GM21390 (cell line): ENCODE data around the gene PPP1R13L.

Source experiments
- ATAC-seq: cut with Tn5 transposase; IDR thresholded peaks from one replicate; pipeline ENCODE4 v1.9.1; 2021; ENCODE audit not compliant: unreplicated experiment

Gene PPP1R13L, protein sequence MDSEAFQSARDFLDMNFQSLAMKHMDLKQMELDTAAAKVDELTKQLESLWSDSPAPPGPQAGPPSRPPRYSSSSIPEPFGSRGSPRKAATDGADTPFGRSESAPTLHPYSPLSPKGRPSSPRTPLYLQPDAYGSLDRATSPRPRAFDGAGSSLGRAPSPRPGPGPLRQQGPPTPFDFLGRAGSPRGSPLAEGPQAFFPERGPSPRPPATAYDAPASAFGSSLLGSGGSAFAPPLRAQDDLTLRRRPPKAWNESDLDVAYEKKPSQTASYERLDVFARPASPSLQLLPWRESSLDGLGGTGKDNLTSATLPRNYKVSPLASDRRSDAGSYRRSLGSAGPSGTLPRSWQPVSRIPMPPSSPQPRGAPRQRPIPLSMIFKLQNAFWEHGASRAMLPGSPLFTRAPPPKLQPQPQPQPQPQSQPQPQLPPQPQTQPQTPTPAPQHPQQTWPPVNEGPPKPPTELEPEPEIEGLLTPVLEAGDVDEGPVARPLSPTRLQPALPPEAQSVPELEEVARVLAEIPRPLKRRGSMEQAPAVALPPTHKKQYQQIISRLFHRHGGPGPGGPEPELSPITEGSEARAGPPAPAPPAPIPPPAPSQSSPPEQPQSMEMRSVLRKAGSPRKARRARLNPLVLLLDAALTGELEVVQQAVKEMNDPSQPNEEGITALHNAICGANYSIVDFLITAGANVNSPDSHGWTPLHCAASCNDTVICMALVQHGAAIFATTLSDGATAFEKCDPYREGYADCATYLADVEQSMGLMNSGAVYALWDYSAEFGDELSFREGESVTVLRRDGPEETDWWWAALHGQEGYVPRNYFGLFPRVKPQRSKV

DNA sequence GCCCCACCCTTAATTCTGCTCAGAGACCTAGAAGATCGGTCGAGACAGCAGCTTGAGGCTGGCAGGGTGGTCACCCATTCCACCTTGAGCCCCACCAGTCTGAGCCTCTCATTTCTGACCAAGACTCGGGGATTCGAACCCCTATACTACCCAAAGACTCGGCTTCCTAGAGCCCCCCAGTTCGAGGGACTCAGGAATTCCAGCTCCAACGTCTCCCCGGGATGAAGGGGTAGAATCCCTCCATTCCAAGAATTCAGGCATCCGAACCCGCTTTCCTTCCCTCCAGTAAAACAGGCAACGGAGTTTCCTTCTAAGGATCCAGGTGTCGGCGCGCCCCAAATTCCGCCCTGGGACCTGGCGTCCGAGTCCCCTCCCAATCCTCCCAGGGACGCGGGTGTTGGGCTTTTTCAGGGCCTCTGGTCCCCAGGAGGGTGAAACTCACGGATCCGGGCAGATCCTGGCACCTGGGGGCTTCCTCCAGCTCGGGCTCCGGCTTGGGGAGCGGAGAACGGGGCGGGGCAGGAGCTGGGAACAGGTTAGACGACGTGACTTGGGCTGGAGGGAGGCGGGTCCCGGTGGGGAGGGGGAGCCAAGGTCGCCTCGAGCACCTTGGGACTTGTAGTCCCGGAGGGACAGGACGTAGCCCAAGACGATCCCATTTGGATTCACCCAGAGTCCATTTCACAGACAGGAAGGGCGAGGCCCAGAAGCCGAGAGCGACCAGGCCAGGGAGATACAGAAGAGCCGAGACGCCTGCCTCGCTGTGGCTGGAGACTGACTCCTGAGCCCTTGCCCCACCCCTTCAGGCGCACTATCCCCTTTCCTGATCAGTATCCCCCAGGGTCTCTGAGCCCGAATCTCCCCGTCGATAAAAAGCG, at the start of gene PPP1R13L:
Gene PPP1R13L (minus strand): TSS at position 513 of the 878 bp plus-strand sequence. CDS start 6,751 bp downstream, outside the sequence.
- no peak for ATAC-seq

DNA sequence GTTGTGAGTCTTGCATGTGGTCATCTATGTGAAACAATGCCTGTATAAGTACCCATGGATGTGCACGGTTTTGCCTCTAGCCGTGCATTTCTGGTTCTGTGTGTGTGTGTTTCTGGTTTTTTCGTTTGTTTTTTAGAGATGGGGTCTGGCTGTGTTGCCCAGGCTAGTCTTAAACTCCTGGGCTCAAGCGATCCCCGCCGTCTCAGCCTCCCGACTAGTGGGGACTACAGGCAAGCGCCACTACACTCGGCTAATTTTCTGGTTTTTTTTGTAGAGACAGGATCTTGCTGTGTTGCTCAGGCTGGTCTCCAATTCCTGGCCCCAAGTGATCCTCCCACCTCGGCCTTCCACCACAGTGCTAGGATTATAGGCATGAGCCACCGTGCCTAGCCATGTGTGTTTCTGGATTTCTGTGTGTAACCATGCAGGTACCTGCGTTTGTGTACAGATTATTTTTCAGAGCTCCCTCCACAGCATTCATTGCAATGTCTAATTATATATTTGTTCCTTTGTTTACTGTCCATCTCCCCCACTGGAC, 47.0 kb upstream of the PPP1R13L start:
- no peak for ATAC-seq

DNA sequence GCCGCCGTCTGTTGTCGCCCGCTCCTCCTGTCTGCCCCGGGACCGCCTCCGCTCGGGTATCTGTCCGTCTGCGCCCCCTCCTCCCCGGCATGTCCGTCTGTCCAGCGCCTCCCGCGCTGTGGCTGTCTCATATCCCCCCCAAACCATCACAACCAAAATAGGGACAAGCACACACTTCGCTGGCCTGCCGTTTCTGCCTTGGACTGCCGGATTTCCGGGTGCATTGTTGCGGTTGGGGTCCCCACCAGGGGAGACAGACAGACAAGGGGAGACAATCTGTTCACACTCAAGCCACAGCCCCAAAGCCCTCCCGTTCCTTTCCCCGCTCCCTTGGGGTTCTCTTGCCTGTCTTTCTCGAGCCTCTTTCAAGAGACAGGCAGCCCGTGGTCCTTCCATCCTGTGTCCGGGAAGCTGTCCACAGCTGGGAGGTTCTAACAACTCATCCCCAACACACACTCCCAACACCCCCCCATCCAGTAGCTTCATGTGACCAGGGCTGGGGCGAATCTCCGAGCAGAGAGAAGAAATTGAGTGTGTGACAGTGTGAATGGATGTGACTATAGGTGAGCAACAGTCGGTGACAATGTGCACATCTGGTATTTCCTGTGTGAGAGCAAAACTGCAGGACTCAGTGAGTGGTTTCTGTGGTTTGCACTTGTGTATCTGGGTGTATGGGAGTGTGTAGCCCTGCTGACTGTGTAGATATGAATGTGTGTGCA, 46.4 kb upstream of the PPP1R13L start:
- peak; percentile 11 for ATAC-seq

DNA sequence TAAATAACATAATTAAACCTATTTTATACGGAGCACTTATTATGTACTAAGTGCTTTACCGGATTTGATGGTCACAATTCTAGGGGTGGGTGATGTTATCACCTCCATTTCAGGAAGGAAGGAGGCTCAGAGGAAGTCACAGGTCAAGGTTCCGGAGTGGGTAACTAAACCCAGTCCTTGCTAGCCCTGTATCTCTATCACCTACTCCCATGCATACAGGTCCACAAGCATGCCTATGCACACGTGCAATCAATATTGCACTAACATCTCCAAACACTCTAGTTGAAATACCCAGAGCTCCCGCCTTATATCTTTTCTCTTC, 45.1 kb upstream of the PPP1R13L start:
- no peak for ATAC-seq

DNA sequence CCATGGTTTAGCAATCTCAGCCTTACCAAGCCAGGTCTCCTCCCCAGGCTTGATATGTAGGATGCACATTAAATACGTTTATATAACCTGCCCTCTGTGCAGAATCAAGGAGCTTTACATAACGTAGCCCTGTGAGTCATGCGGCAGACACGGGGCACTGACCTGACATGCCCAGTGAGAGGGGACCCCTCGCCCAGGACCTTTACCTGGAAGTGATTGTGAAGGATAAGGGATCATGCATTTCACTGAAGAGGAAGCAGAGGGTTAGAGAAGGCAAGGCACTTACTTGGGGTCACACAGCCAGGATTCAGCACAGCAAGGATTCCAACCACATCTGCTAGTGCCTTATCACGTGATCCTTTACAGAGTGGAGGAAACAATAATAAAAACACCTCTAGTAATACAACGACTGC, 44.0 kb upstream of the PPP1R13L start:
- no peak for ATAC-seq

DNA sequence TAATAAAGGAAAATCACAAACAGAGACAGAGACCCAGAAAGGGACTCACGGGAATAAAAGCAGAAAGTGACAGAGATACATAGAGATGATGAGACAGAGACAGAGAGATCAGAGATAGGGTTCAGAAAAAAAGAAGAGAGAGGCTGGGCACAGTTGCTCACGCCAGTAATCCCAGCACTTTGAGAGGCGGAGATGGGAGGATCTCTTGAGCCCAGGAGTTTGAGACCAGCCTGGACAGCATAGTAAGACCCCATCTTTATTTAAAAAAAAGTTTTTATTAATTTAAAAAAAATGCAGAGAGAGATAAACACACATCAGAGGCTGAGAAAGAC, 43.5 kb upstream of the PPP1R13L start:
- ATAC-seq, result no peak

DNA sequence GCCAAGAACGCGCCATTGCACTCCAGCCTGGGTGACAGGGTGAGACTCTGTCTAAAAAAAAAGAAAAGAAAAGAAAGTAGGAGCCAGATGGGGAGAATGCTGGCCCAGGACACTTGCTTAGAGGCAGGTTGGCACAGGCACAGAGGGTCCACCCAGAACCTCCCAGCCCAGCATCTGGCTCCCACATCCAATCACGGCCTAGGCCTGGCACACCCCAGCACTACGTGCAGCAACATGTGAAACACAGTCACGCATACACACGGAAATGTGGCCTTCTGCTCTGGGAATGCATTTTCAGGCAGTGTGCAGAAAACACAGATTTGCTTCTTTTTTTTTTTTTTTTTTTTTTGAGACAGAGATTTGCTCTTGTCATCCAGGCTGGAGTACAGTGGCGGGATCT, 42.1 kb upstream of the PPP1R13L start:
- no peak for ATAC-seq

DNA sequence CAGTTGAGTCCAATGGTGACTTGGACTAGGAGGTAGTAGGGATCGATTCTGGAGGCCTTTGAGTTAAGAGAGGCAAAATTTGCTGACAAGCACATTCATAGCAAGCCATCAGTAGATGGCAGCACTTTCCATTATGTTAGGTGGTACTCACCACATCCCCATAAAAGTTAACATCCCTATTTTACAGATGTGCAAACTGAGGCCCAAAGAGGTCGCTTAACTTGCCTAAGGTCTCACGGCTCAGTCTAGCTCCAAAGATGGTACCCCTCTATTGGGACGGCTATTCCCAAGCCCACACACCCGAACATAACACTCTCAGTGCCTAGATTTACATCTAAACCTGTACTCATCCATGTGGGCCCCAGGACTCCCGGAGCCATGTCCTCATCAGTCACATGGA, 41.4 kb upstream of the PPP1R13L start:
- no peak for ATAC-seq

DNA sequence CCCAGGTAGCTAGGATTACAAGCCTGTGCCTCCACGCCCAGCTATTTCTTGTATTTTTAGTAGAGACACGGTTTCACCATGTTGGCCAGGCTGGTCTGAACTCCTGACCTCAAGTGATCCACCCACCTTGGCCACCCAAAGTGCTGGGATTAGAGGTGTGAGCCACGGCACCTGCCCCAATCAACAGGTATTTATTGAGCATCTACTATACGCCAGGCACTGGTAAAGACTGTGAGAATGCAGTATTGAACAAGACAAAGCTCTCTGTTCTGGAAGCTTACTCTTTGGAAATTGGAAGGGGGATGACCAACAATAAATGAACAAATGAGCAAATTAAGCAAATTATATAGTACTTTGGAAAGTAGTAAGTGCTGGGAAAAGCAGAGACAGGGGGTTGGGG, 40.3 kb upstream of the PPP1R13L start:
- ATAC-seq, result no peak

DNA sequence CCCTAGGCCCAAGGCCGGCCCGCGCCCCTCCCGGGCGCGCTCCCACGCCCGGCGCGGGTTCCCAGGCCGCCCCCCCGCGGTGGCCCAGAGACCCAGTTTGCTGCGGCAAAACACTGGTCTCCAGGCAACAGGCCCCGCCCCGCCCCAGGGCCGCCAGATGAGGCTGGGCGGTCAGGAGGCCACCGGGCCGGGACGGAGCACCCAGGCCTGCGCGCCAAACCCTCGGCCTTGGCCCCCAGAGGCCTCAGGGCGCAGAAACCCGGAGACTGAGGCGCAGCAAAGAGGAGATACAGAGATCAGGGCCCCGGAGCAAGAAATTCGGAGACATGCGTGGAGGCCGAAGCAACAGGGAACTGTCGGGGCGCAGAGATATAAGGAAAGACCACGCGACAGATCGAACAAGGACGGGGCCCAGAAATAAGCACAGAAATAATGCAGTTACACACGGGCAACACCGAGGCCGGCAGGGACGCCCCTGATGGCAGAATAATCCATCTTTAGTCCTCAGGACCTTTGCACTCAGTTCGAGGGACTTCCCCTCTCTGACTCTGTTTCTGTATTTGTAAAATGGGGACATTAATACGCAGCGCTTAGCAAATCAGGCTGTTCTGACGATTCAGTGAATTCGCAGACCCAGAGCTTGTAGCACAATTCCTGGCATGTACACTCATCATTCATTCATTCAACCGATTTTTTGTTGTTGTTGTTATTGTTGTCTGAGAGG, 39.6 kb upstream of the PPP1R13L start:
- ATAC-seq, result peak; percentile 43

DNA sequence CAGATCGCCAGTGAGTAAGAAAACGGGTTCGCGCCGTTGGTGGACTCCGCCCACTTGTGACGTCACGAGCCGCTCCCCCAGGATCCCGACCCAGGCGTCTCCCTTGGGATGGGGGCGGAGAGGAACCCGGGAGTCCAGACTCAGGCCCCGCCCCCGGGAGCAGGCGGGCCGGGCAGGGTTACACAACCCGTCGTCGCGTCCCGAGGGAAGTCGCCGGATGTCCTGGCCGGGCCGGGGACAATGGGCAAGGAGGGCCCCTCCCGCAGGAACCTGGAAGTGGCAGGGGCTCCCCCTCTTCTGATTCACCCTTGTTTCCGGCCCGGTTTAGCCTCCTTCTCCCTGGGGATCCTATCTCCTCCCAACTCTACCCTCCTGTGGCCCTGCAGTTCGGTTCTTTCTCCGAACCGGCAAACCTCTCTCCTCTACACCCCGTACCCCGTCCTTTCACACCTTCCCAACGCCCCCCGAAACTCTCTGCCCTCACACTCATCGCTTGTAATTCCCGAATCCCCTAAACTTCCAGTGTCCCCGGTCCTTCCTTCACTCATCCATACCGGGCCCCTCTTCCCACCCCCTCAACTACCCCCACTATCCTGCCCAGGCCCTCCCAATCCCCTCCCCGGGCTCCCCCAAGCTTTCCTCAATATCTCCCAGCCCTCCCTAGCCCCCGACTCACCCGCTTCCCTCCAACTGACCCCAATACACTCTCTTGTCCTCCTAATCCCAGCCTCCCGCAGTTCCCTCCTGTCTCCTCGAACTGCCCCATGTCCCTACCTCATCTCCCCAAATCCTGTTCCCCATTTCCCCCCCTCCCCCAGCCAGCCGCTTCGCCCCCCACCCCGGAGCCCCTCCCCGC, 38.8 kb upstream of the PPP1R13L start:
- no peak for ATAC-seq

DNA sequence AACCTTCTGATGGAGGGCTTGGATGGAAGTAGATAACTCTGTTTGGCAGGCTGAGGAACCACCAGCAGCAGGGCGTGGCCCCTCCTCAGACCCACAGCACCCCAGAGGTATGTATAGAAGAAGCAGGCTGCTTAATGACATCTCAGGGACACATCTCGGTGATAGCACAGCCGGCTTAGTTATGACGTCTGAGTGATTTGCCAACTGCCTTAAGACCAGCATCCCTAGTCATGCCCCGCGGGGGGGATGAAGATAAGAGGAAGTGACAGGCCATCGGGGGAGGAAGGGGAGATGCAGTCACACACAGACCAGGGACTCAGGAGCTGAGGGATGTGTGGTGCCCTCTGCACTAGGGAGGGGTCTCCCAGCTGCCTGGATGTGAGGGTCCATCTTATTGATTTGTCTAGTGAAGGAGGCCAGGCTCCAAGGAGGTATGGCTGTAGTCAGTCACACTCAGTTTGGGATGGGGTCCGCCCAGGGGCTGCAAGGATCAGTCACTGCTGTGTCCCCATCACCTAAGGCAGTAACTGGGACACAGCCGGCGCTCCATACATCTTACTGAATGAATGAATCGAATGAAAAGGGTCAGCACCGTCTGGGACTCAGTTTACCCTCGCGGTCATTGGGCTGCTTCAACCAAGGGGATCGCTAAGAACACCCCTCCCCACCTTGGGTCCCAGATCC, 38.1 kb upstream of the PPP1R13L start:
- no peak for ATAC-seq

DNA sequence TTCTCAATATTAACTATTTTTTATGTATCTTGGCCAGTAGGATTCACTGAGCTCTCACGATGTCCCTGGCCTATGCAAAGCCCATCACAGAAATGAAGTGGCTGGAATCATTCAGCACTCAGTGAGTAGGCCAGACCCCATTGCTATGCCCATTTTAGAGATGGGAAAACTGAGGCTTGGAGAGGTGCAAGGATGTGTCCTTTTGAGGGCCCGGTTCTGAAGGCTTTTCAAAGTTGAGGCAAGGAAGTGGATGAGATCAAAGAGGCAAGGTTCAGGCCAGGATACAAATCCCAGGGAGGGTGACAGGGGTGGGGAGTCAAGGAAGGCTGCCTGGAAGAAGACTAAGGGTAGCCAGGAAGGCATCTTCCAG, 37.5 kb upstream of the PPP1R13L start:
- ATAC-seq, result no peak

DNA sequence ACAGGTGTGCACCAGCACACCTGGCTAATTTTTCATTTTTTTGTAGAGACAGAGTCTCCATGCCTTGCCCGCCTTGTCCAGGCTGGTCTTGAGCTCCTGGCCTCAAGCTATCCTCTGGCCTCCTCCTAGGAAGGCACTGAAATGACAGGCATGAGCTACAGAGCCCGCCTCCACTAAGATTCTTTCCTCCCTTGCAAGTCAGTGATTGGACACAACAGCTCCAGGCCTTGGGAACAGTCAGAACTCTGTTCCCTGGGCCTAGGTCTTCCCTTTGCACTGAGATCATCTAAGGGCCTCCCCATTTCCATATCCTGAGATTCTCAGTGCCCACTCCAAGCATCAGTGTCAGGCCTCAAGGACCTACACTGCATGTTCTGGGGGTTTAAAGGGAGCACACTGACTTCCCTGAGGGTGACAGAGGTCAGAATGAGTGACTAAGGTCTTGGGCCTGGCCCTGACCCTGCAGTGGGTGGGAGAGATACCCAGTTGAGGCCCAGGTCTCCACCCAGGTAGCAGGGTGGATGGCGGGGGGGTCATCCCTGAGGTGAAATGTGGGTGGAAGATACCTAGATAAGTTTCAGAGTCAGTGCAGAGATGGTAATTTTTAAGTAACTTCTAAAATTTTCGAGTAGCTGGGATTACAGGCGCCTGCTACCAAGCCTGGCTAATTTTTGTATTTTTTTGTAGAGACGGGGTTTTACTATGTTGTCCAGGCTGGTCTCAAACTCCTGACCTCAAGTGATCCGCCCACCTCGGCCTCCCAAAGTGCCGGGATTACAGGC, 36.2 kb upstream of the PPP1R13L start:
- no peak for ATAC-seq

DNA sequence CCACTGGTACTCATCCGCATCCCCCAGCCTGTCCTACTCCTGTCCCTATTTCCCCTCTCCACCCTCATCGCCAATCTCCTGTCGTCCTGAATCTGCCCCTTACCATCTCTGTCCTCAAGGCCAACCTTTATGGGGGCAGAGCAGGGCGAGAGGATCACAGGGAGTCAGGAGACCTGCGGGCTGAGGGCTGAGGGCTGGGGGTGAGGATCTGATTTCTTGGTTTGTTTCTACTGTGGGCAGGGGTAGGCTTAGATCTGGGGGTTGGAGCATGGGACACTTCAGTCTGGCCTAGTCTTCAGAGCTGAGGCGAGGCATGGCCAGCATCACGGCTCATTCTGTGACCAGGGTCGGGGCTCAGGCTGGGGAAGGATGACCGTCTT, 35.4 kb upstream of the PPP1R13L start:
- no peak for ATAC-seq

DNA sequence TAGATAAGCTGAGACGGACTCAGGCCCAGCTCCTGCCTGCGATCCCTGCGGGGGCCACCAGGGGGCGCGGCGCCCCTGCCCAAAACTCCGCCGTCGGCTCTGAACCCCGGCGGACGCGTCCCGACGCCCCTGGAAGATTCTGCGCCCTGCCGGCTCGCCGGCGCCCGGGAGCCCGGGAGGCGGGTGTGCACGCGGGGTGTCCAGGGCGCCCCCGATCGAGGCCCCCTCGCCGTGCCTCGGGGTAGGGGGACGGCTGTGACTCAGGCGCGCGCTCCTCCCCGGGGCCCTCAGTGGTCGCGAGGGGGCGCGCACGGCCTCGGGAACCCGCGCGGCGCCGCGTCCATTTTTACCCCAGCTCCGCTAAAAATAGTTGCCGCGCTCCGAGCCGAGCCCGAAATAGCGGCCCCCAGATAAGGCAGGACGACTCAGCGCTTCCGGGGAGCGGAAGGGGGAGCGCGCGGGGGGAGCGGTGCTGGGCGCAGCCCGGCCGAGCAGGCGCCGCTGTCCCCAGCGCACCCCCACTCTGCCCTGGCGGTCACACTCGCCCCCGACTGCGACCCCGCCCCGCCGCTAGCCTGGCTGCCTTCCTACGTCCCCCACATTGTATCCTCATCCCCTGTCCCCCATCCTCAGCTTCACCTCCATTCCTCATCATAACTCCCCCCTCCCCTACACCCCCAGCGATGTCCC, 34.8 kb upstream of the PPP1R13L start:
- ATAC-seq, result peak; percentile 43

DNA sequence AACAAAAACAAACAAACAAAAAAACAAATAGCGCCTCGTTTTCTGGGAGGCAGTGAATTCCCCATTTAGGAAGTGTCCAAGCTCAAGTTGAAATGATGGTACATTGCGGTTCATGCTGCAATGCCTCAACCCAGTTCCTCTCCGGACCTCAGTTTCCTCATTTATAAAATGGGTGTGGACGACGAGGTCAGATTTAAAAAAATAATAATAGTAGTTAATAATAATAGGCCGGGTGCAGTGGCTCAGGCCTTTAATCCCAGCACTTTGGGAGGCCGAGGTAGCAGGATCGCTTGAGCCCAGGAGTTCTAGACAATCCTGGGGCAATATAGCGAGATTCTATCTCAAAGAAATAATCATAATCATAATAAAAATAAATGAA, 34.3 kb upstream of the PPP1R13L start:
- no peak for ATAC-seq
